CD4-positive, alpha-beta T cell (primary cell): Measurements from ENCODE around the gene CPED1. TPM values are rescaled to one million over a fixed set of nuclear protein-coding genes. Genes with fewer than 3 reads are reported as not detected.

Experiments
- ATAC-seq: fragments of 200-7000 bp; cut with Tn5 transposase; one replicate; pipeline ENCODE4 v1.10.0; 2022; ENCODE audit warnings: mild to moderate bottlenecking; ENCODE audit not compliant: poor library complexity
- CTCF ChIA-PET: fragments of 350-600 bp; sonication (Branson Sonifier 250); formaldehyde crosslinking; loops from one replicate; lab custom pipeline; 2021; ENCODE audit warnings: antibody characterized with exemption, inconsistent platforms; lab: Charles Lee
- POLR2A ChIA-PET: fragments of 350-600 bp; sonication (Branson Sonifier 250); formaldehyde crosslinking; loops from one replicate; lab custom pipeline; 2021; ENCODE audit warnings: antibody characterized with exemption, inconsistent platforms; lab: Charles Lee
- DNase-seq, 14 experiments: peaks; one replicate each; pipeline ENCODE4 v3.0.0-alpha.2; 2013 to 2020; ENCODE audit warnings: mixed read lengths in 2 of 14
- H3K27ac ChIP-seq, 2 donors: one replicate each; pipeline versions ENCODE4 v1.5.1 to v1.7.0; 2013; ENCODE audit warnings: low read length in 2 of 2, low read depth in 1 of 2, mild to moderate bottlenecking in 1 of 2
- H3K27me3 ChIP-seq, 2 experiments: 1 replicate in 1 of 2; 2 replicates in 1 of 2; pipeline versions ENCODE4 v1.6.1 to v1.7.0; 2013; ENCODE audit warnings: low read length in 2 of 2, control low read depth in 1 of 2, mild to moderate bottlenecking in 1 of 2, moderate library complexity in 1 of 2; ENCODE audit not compliant: insufficient read depth in 2 of 2, control insufficient read depth in 1 of 2
- H3K36me3 ChIP-seq: one replicate; pipeline ENCODE4 v1.6.1; 2013; ENCODE audit warnings: low read length, control low read depth; ENCODE audit not compliant: insufficient read depth
- H3K4me1 ChIP-seq: one replicate; pipeline ENCODE4 v1.6.1; 2013; ENCODE audit warnings: low read length, control low read depth; ENCODE audit not compliant: insufficient read depth
- H3K4me3 ChIP-seq: one replicate; pipeline ENCODE4 v1.5.1; 2013; ENCODE audit warnings: mild to moderate bottlenecking, low read length, moderate library complexity
- H3K9me3 ChIP-seq, 2 experiments: 1 replicate in 1 of 2; 2 replicates in 1 of 2; pipeline versions ENCODE4 v1.6.1 to v1.7.0; 2013; ENCODE audit warnings: low read length in 2 of 2, mild to moderate bottlenecking in 2 of 2, control low read depth in 1 of 2, moderate library complexity in 1 of 2; ENCODE audit not compliant: control insufficient read depth in 1 of 2, insufficient read depth in 1 of 2
- H3K27ac Mint-ChIP-seq: one replicate; pipeline ENCODE4 v1.8.0; 2020; ENCODE audit warnings: mixed read lengths
- H3K27me3 Mint-ChIP-seq: one replicate; pipeline ENCODE4 v1.8.0; 2021; ENCODE audit warnings: mixed read lengths
- H3K36me3 Mint-ChIP-seq: one replicate; pipeline ENCODE4 v1.8.0; 2021; ENCODE audit warnings: low read depth, mixed read lengths
- H3K4me1 Mint-ChIP-seq: one replicate; pipeline ENCODE4 v1.8.0; 2021; ENCODE audit warnings: low read depth, mixed read lengths
- H3K4me3 Mint-ChIP-seq: one replicate; pipeline ENCODE4 v1.8.0; 2020; ENCODE audit warnings: mild to moderate bottlenecking, mixed read lengths
- H3K9me3 Mint-ChIP-seq: one replicate; pipeline ENCODE4 v1.8.0; 2020; ENCODE audit warnings: mixed read lengths
- intact Hi-C, 2 experiments: fragments of 100-400 bp; cut with DNase I in 1 of 2; cut with micrococcal nuclease in 1 of 2; formaldehyde crosslinking; loops; one replicate each; pipeline versions ENCODE4 v1.15.1 to v1.9.0; 2023 to 2025; cut with DNase I, micrococcal nuclease
- total RNA-seq, 174 experiments: library from RNA in 2 of 174; stranded (reverse) in 2 of 174; gene quantifications; one replicate each; pipeline ENCODE4 v1.2.3 and lab custom pipeline; 2021 to 2026
- TF ChIP-seq, protein P1 (sequence below): fragments of 200-600 bp; IDR thresholded peaks from one replicate; pipeline ENCODE4 v1.8.0; 2022; ENCODE audit warnings: antibody characterized with exemption, mild to moderate bottlenecking

CPED1 gene
- total RNA-seq, 2 experiments from 2014 or later = 0.08 to 0.19 TPM

DNA sequence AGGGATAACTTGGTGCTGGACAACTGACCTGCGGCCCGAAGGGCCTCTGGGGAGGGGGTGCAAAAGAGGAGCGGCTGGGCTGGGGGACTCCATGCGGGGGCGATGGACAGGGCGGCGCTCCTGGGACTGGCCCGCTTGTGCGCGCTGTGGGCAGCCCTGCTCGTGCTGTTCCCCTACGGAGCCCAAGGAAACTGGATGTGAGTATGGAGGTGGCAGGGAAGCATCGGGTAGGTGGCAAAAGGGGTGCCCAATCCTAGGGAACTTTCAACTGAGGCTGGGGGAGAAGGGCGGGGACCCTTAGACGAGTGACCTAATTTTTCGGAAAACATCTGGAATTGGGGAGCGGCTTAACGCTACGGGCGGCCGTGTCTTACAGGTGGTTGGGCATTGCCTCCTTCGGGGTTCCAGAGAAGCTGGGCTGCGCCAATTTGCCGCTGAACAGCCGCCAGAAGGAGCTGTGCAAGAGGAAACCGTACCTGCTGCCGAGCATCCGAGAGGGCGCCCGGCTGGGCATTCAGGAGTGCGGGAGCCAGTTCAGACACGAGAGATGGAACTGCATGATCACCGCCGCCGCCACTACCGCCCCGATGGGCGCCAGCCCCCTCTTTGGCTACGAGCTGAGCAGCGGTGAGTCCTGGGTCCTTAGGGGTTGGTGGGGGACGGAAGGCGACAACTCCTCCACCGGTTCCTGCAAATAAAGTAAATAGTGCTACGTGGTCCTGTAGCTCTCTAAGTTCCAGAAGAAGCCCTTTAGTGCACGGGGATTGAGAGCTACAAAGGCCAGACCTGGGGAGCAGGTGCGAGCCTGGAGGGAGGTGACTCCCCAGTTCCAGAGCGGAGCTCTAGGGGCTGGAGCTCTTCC is 340.9 kb downstream of the CPED1 start:
- intact Hi-C loops = no loop called here
- no peaks in the 10 kb centered on the region for H3K9me3 Mint-ChIP-seq

DNA sequence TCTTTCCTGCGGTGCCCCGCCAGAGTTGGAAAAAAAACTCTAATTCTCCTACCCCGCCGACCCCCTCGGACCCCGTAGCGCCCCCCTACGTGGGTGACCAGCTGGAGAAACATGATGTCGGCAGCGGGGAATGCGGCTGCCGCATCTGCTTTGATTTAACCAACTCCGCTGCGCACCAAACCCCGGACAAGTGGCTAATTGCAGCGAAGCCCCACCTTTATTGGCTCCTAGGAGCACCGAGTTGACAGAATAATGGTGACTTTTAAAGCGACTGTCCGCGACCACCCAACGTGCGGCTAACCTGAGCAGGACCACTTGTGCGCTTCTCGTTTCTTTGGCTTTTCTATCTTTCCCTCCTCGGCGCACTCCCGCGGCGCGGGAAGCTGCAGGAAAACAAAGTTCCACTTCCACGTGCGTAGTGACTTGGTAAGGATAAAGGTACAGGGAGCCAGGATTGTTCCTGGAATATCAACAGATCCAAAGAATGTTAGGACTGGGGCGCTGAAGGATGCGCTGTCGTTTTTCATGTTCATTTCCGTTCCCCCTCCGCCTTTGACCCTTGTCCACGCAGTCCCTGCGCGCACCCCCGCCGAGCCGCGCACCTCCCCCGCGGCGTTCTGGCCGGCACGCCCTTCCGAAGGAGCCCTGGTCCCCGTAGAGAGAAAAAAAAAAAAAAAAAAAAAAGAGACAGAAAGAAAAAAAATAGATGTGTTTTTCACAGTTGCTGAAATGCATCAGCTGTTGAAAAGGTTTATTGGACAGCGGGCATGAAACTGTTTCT is 341.7 kb downstream of the CPED1 start:
- Histone ChIP-seq H3K27ac (no peak overlapping the region), H3K27me3 (peaks cover 31 to 57% of the 10 kb centered on the region in 2 experiments), H3K4me3 (no peak overlapping the region), H3K4me1 (peaks cover 20% of the 10 kb centered on the region), H3K9me3 (peaks cover 0 to 8% of the 10 kb centered on the region in 2 experiments), H3K36me3 (no peaks in the 10 kb centered on the region)
- no peak overlapping the region for H3K27ac Mint-ChIP-seq
- no peak overlapping the region for H3K4me3 Mint-ChIP-seq
- ChIA-PET POLR2A (no interaction called here), CTCF (no interaction called here)
- no peaks in the 10 kb centered on the region for H3K9me3 Mint-ChIP-seq
- ATAC-seq (no peak), DNase-seq (no peak)
- peaks cover 79% of the 10 kb centered on the region for H3K27me3 Mint-ChIP-seq
- TF ChIP-seq, protein P1, sequence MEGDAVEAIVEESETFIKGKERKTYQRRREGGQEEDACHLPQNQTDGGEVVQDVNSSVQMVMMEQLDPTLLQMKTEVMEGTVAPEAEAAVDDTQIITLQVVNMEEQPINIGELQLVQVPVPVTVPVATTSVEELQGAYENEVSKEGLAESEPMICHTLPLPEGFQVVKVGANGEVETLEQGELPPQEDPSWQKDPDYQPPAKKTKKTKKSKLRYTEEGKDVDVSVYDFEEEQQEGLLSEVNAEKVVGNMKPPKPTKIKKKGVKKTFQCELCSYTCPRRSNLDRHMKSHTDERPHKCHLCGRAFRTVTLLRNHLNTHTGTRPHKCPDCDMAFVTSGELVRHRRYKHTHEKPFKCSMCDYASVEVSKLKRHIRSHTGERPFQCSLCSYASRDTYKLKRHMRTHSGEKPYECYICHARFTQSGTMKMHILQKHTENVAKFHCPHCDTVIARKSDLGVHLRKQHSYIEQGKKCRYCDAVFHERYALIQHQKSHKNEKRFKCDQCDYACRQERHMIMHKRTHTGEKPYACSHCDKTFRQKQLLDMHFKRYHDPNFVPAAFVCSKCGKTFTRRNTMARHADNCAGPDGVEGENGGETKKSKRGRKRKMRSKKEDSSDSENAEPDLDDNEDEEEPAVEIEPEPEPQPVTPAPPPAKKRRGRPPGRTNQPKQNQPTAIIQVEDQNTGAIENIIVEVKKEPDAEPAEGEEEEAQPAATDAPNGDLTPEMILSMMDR = no peak
- no peaks in the 10 kb centered on the region for H3K36me3 Mint-ChIP-seq
- intact Hi-C loops = no loop called here
- H3K4me1 Mint-ChIP-seq = peaks cover 13% of the 10 kb centered on the region

More for the DNA sequence above, 340.9 kb downstream of the CPED1 start:
- TF ChIP-seq, protein P1 = no peak
- no peak for DNase-seq
- Histone ChIP-seq H3K4me1 (peaks cover 20% of the 10 kb centered on the region), H3K4me3 (no peak overlapping the region), H3K27ac (no peak overlapping the region), H3K36me3 (no peaks in the 10 kb centered on the region), H3K9me3 (peaks cover 0 to 8% of the 10 kb centered on the region in 2 experiments), H3K27me3 (peaks cover 35 to 57% of the 10 kb centered on the region in 2 experiments)
- ChIA-PET POLR2A (no interaction called here), CTCF (no interaction called here)
- Mint-ChIP-seq H3K4me3 (no peak overlapping the region), H3K27ac (no peak overlapping the region), H3K36me3 (no peaks in the 10 kb centered on the region), H3K27me3 (peaks cover 74% of the 10 kb centered on the region), H3K4me1 (peaks cover 13% of the 10 kb centered on the region)
- no peak for ATAC-seq

DNA sequence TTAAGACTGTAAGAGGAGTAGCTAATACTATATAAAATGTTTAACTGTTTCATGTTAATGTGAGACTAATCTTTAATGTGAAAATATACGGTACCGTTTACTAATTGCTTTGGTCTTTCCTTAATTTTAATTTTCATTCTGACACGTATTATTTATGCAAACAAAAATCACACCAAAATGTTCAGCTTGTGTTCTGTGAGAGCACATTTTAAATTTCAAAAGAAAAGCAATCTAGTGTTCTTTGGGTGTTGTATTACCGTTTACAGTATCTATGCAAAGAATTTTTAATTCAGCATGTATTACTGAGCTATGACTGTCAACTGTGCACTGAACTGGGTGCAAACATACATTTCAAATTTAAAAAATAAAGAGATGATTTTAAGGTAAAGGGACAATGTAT is 342.5 kb downstream of the CPED1 start:
- DNase-seq = no peak
- H3K9me3 ChIP-seq = peaks cover 0 to 8% of the 10 kb centered on the region in 2 experiments
- no peak overlapping the region for H3K27ac ChIP-seq
- Mint-ChIP-seq H3K4me1 (peaks cover 13% of the 10 kb centered on the region), H3K36me3 (no peaks in the 10 kb centered on the region), H3K27ac (no peak overlapping the region), H3K4me3 (no peak overlapping the region), H3K9me3 (no peaks in the 10 kb centered on the region), H3K27me3 (peaks cover 76% of the 10 kb centered on the region)
- ChIA-PET POLR2A (no interaction called here), CTCF (no interaction called here)
- TF ChIP-seq, protein P1 = no peak
- H3K36me3 ChIP-seq = no peaks in the 10 kb centered on the region
- no peak overlapping the region for H3K4me3 ChIP-seq
- intact Hi-C loops = no loop called here
- no peak for ATAC-seq
- peaks cover 31 to 57% of the 10 kb centered on the region in 2 experiments for H3K27me3 ChIP-seq
- H3K4me1 ChIP-seq = peaks cover 20% of the 10 kb centered on the region
